ENCODE data around the gene PHTF1.

DNA sequence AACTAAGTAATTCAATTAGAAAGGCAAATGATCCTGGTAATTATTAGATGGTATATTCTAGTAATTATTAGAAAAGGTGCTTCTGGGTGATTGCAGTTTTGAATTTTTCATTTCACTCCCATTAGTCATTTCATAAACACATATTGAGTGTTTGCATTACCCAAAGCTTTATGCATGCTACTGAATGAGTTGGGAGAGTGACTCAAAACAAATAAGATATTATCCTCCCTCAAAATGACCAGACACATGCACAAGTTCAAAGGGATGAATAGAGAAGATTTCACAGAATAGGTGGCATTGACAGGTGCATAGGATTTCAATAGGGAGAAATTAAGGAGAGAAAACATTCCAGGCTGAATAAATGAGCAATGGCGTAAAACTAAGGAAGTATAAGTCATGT lies 84.7 kb downstream of the PHTF1 start:
- TF ChIP-seq, protein P1, sequence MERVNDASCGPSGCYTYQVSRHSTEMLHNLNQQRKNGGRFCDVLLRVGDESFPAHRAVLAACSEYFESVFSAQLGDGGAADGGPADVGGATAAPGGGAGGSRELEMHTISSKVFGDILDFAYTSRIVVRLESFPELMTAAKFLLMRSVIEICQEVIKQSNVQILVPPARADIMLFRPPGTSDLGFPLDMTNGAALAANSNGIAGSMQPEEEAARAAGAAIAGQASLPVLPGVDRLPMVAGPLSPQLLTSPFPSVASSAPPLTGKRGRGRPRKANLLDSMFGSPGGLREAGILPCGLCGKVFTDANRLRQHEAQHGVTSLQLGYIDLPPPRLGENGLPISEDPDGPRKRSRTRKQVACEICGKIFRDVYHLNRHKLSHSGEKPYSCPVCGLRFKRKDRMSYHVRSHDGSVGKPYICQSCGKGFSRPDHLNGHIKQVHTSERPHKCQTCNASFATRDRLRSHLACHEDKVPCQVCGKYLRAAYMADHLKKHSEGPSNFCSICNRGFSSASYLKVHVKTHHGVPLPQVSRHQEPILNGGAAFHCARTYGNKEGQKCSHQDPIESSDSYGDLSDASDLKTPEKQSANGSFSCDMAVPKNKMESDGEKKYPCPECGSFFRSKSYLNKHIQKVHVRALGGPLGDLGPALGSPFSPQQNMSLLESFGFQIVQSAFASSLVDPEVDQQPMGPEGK (CRISPR knock-in tag; IDR thresholded peaks at IDR 0.05; ENCODE audit: borderline replicate concordance) = no peak
- TF ChIP-seq, protein P2, sequence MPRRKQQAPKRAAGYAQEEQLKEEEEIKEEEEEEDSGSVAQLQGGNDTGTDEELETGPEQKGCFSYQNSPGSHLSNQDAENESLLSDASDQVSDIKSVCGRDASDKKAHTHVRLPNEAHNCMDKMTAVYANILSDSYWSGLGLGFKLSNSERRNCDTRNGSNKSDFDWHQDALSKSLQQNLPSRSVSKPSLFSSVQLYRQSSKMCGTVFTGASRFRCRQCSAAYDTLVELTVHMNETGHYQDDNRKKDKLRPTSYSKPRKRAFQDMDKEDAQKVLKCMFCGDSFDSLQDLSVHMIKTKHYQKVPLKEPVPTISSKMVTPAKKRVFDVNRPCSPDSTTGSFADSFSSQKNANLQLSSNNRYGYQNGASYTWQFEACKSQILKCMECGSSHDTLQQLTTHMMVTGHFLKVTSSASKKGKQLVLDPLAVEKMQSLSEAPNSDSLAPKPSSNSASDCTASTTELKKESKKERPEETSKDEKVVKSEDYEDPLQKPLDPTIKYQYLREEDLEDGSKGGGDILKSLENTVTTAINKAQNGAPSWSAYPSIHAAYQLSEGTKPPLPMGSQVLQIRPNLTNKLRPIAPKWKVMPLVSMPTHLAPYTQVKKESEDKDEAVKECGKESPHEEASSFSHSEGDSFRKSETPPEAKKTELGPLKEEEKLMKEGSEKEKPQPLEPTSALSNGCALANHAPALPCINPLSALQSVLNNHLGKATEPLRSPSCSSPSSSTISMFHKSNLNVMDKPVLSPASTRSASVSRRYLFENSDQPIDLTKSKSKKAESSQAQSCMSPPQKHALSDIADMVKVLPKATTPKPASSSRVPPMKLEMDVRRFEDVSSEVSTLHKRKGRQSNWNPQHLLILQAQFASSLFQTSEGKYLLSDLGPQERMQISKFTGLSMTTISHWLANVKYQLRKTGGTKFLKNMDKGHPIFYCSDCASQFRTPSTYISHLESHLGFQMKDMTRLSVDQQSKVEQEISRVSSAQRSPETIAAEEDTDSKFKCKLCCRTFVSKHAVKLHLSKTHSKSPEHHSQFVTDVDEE (CRISPR knock-in tag; IDR thresholded peaks at IDR 0.05) = no peak
- no peak for TF ChIP-seq ZNF8 (CRISPR knock-in tag; IDR thresholded peaks at IDR 0.05)
- no peak for TF ChIP-seq ZC3H10 (CRISPR knock-in tag; IDR thresholded peaks at IDR 0.05)
- TF ChIP-seq ZNF565 (CRISPR knock-in tag; conservative IDR thresholded peaks at IDR 0.05; ENCODE audit: low read depth) = no peak
- TF ChIP-seq SNAI2 (CRISPR knock-in tag; IDR thresholded peaks at IDR 0.05) = no peak
- TF ChIP-seq RARB (CRISPR knock-in tag; IDR thresholded peaks at IDR 0.05) = no peak
- no peak for TF ChIP-seq TCF4 (CRISPR knock-in tag; IDR thresholded peaks at IDR 0.05; ENCODE audit: borderline replicate concordance)
- no peak for TF ChIP-seq PPARA (CRISPR knock-in tag; IDR thresholded peaks at IDR 0.05; ENCODE audit: borderline replicate concordance)
- TF ChIP-seq ESRRG (CRISPR knock-in tag; IDR thresholded peaks at IDR 0.05) = no peak
